GM13976 (cell line): ENCODE data around the gene HERC2.

Source experiments
- DNase-seq: peaks from one replicate; pipeline ENCODE4 v3.0.0; 2012; ENCODE audit warnings: low spot score
- in situ Hi-C: fragments of 300-500 bp; cut with MboI; formaldehyde crosslinking; loops from one replicate; pipeline ENCODE4 v1.12.0; 2022; ENCODE audit warnings: low sequenced_read_pairs, mixed read lengths, inconsistent platforms; ENCODE audit not compliant: unreplicated experiment
- TF ChIP-seq, protein P1 (sequence below): IDR thresholded peaks from 2 replicates; pipeline ENCODE4 v1.5.1; 2012; ENCODE audit warnings: borderline replicate concordance, mild to moderate bottlenecking; ENCODE audit not compliant: insufficient read depth; ENCODE audit errors: extremely low read depth, missing control alignments, control extremely low read depth

HERC2 gene

DNA sequence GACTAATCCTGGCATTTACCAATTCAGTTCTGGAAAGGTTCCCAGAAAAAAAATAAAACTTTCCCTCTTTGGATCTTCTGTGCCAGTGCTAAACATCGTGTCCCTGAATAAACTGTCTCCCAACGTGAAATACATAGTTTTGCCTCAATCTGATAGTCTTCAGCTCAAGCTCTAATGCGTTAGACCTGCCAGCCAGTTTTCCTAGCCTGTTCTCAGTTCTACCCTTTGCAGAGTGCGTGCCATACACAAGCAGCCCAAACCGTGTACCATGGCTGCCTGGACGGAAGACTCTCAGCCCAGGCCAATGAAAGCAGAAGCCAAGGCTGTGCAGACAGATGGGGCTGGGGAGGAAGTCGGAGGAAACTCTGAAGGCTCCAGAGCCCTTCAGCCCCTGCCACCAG, 211.5 kb downstream of the HERC2 start:
- no peak for DNase-seq
- TF ChIP-seq, protein P1, sequence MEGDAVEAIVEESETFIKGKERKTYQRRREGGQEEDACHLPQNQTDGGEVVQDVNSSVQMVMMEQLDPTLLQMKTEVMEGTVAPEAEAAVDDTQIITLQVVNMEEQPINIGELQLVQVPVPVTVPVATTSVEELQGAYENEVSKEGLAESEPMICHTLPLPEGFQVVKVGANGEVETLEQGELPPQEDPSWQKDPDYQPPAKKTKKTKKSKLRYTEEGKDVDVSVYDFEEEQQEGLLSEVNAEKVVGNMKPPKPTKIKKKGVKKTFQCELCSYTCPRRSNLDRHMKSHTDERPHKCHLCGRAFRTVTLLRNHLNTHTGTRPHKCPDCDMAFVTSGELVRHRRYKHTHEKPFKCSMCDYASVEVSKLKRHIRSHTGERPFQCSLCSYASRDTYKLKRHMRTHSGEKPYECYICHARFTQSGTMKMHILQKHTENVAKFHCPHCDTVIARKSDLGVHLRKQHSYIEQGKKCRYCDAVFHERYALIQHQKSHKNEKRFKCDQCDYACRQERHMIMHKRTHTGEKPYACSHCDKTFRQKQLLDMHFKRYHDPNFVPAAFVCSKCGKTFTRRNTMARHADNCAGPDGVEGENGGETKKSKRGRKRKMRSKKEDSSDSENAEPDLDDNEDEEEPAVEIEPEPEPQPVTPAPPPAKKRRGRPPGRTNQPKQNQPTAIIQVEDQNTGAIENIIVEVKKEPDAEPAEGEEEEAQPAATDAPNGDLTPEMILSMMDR: no peak
- in situ Hi-C loops: no loop called here

DNA sequence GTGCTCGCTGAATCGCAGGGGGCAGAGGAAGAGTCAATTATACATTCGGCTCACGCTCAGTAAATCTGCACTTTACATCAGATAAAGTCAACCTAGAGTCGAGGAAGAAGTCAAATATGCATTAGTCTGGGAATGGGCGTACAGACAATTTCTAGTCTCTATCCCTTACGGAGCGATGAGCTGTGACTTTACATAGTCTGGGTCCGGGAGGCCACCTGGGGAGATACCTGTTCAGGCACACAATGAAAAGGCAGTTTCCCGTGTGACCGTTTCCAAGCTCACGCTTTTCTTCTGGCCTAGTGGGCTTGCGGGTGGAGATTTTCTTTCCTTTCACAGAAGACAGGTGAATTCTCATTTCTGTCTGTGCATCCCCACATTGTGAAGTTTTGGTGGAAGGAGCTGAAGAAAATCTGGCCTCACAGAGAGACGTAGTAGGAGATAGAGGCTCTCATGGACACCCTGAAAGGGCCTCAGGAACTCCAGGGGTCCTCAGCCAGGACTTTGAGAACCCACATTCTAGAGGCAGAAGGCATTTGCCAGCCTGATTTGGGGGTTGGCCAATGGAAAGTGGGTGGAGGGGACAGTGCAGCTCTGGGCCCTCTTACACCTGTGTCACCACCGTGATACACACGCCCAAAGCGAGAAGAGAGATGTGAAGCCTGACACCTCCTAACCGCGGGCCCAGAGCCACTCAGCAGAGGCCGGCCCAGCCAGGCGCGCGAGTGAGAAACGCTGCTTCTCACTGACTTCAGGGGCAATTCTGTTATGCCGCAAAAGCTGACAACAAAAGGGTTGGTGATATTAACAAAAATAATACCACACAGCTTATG, 212.1 kb downstream of the HERC2 start:
- DNase-seq: no peak
- in situ Hi-C loops: no loop called here
- TF ChIP-seq, protein P1: no peak

DNA sequence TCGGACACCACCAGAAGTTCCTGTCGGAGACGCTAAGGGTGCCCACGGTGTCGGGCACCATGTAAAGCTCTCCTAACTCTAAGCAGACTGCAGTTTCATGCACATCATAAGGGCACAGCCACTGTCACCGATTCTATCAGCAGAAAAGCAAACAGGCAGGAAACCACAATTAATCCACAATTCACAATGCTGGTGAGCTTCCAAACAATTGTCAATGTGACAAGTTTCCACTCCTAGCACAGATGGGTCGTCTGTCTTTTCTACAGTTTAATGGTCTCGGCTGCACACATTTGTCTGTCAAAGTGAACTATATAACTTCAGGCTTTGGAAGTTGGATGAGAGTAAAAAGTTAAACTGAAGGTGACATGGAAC, 214.1 kb downstream of the HERC2 start:
- TF ChIP-seq, protein P1: no peak
- DNase-seq: no peak
- in situ Hi-C loops: no loop called here

DNA sequence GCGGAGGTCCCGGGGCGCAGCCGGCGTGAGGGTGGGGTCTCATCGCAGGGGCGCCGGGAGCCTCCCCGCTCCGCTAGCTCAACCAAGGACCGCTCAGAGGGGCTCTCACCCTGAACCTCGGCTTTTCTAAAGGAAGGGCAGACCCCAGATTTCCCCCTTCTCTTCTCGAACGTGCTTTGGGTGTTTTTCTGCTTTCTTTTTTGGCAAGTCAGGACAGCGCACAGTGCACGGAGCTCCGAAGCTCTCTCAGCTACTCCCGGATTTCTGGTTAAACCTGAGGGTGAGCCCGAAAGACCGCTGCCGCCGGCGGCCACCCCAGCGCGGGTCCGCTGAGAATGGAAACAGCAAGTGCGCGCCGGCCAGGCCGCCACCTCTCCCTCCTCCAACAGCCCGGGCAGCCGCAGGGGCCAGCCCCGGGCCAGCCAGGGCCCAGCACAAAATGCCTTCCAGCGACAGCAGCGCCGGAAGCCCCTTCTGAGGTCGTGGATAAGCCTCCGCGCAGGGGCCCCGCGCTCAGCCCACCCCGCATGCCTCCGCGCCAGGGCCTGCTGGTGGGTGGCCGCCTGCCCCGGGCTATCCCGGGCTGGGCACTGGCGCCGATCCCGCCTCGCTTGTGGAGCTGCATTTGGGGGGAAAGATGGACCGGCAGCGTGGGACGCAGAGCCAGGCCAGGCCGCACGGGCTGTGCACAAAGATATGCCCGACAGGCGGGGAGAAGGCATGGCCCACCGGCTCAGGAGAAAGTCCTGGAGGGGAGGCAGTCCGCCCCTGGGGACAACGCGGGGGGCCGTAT, 214.7 kb downstream of the HERC2 start:
- no peak for DNase-seq
- TF ChIP-seq, protein P1: no peak
- in situ Hi-C loops: no loop called here

DNA sequence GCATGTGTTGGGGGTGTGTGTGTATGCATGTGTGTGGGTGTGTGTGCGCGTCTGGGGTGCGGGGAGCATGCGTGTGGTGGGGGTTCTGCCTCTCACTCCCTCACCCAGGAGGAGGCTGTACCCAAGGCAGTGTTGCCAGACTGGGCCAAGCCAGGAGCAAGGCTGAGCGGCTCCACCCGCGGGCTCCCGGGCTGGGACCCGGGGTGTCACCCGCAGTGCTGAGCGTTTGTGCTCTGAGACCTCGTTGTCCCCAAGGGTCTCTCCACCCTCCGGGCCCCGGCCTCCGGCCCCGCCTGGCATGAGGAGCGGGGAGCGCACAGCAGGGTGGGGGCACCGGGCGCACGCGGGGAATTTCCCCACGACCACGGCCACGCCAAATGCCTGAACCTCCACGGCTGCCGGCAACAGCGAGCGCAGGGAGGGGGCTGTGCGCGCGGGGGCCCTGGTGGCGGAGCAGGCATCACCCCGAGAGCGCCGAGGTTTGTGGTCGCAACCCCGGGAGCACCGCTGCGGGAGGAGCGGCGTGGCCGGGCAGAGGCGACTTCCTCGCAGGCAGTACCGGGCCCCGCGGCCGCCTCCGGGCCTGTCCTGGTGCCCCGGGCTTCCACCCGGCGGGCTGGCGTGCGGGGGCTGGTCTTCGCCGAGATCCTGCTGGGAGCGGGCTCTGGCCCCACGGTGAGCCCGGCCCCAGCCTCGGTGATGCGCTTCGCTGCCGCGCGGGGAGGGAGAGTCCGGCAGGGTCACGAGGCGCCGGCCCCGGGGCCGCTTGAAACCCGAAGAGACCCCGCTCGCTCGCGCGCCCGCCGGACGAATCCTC, 215.5 kb downstream of the HERC2 start:
- TF ChIP-seq, protein P1: no peak
- no peak for DNase-seq
- in situ Hi-C loops: no loop called here

DNA sequence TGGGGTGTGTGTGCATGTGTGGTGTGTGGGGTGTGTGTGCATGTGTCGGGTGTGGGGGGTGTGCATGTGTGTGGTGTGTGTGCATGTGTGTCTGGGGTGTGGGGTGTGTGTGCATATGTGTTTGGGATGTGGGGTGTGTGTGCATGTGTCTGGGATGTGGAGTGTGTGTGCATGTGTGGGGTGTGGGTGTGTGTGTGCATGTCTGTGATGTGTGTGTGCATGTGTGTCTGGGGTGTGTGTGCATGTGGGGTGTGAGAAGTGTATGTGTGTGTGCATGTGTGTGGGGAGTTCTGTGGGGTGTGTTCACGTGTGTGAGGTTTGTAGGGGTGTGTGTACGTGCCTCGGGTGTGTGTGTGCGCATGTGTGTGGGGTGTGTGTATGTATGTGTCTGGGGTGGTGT, 216.2 kb downstream of the HERC2 start:
- TF ChIP-seq, protein P1: no peak
- DNase-seq: no peak
- in situ Hi-C loops: no loop called here
